GM18951 (cell line): Measurements from ENCODE around the gene PPM1N.

ENCODE experiments used
- POLR2A ChIP-seq: IDR thresholded peaks from 4 replicates; pipeline ENCODE4 v1.6.1; 2011; ENCODE audit warnings: mild to moderate bottlenecking; ENCODE audit not compliant: insufficient read length, insufficient read depth; ENCODE audit errors: extremely low read depth
- in situ Hi-C: fragments of 300-500 bp; cut with MboI; formaldehyde crosslinking; loops from one replicate; pipeline ENCODE4 v1.12.0; 2022; ENCODE audit warnings: low sequenced_read_pairs, mixed read lengths, inconsistent platforms; ENCODE audit not compliant: unreplicated experiment

The PPM1N gene

DNA sequence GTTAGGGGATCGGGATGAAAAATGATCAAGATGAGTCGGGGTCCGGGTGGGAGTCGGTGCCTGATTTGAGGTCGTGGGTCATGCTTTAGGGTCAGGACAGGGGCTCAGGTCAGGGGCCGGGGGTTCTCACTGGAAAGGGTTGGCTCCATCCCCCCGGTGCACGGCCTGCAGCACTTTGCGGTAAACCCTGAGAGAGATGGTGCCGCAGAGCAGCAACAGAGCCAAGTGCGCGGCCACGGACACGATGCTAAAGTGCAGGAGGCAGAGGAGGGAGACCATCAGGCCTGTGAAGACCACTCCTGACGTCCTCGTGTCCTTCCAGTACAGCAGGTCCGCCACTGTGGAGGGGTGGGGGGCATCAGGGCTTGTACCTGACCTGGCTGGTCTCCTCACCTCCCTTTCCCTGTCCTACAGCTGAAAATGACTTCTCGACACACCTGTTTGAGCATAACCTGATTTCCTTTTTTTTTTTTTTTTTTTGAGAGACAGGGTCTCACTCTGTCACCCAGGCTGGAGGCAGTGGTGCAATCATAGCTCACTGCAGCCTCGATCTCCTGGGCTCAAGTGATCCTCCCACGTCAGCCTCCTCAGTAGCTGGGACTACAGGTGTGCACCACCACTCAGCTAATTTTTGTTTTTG, 8.9 kb upstream of the PPM1N start:
- in situ Hi-C loops = no loop called here
- no peak for TF ChIP-seq POLR2A

DNA sequence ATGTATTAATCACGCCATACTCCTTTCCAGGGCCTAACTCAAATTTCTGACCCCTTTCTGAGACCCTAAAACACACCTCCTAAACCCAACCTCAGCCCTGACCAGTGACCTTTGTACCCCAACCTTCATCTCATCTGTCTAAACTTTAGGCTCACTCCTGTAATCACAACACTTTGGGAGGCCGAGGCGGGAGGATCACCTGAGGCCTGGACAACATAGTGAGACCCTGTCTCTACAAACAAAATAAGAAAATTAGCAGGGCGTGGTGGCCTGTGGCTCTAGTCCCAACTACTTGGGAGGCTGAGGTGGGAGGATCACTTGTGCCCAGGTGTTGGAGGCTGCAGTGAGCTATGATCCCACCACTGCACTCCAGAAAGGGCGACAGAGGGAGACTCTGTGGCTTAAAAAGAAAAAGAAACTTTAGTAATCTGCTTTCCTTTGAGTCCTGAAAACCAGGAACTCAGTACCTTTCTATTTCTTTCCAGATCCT, 6.1 kb upstream of the PPM1N start:
- in situ Hi-C loops = no loop called here
- no peak for TF ChIP-seq POLR2A

DNA sequence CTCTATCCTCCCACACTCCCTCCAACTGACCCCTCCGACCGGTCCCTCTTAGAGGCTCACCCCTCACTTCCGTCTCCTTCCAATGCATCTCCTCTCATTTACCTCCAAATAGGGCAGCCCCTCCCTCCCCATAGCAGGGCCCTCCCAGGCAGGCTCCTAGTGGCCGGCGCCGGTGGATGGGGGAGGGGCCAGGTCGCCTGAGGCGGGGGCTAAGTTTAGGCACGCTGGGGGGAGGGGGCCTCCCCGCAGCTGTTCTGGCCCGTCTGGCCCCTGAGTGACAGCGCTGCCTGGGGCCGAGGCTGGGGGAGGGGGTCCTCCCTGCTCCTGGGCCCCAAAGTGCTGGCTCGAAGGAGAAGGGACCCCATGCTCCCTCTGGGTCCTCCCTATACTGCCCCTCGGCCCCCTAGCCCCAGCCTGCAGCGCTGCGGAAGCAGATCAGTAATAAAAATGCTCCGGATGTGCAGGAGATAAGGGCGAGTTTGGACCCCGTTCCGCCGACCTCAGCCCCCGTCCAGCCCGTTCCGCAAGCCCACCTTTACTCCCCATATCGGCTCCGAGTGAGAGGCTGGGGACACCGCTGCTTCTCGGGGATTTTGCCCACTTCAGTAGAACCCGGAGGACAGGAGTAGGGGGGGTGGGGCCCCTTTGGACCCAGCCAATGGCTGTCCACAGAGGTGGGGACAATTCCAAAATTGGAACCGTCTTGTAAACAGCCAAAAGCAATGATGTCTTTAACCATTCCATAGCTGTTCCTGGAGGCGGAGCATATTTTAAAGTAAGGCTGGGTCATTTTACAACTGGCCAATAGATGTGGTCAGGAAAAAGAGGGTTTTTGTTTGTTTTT, 5.4 kb upstream of the PPM1N start:
- TF ChIP-seq POLR2A = no peak
- in situ Hi-C loops = no loop called here

DNA sequence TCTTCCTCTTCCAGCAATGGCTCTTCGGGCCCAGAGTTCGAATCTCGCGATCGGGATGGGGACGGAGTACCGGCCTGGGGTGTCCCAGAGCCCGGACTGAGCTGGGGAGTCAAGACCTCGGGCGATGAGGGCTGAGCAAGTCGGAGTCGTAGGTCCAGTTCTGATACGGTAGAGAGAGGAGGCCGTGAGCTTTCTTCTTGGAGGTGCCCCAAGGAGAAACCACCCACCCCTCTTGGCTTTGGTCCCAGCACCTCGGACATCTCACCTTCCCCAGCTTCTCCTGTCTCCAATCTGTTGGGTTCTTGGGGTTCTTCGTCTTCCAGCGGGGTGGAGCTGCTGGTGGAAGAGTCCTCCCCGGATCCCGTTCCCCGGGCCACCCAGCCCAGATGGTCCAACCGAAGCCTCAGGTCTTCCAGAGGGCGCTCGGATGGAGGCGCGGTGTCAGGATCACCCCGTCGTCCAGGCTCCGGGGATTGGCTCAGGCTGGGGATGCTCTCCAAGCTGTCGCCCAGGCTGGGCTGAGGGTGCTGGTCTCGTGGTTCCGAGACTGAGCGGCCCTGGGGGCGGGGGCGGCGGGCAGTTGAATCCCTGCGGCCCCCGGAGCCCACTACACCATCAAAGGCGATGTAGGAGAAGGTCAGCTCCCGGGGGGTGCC, 3.9 kb upstream of the PPM1N start:
- no peak for TF ChIP-seq POLR2A

DNA sequence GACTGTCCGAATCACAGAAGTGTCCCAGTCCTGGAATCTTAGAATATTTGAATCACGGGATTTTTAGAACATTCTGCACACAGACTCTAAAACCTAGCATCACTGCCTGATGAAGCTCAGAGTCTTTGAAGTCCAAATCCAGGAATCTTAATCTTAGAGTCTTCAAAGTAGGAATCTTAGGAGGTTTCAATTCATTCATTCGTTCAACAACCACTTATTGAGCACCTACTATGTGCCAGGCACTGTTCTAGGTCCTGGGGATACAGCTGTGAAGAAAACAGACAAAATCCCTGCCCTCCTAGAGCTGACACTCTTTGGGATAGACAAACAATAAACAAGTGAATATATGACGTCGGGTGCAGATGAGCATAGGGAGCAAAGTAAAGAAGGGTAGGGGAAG, 3.1 kb upstream of the PPM1N start:
- TF ChIP-seq POLR2A = no peak
- in situ Hi-C loops = no loop called here

More for the DNA sequence above, 3.9 kb upstream of the PPM1N start:
- in situ Hi-C loops = no loop called here

DNA sequence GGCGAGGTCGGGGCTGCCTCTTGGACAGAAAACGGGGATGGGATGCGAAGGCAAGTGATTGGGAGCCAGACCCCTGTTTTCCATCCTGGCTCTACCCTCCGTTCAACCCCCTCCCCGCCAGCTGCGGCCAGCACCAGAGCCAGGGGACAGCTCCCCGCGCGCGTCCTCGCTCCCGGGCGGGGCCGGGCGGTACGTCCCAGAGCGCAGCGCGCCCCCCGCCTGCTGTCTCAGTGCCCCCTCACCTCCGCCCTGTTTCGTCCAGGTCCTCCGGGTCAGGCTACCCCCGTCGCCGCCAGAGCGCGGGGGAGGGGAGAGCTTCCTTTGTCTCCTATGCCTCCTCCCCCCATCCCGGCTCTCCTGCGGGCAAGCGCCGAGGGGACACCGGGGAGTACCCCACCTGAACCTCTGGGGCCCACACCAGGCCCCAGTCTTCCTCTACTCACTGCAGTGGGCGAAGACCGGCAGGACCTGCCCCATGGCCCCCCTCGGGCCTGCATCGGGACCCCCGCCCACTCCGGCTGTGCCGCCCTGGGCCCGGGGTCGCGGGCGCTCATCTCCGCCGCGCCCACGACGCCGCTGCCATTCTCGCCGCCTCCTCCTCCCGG, 1.8 kb upstream of the PPM1N start:
- no peak for TF ChIP-seq POLR2A
- in situ Hi-C loops = no loop called here

DNA sequence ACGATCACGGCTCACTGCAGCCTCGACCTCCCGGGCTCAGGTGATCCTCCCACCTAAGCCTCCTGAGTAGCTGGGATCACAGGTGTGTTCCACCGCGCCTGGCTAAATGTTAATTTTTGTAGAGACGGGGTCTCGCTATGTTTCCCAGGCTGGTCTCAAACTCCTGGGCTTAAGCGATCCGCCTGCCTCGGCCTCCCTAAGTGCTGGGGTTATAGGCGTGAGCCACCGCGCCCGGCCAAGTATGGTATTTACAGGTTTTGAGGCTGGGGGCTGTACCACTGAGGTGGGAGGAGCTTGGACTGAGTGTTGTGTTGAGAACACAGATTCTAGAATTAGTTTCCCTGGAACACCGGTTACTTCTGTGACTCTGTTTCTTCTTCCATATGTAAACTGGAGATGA, 452 bp upstream of the PPM1N start:
- in situ Hi-C loops = no loop called here
- TF ChIP-seq POLR2A = no peak

DNA sequence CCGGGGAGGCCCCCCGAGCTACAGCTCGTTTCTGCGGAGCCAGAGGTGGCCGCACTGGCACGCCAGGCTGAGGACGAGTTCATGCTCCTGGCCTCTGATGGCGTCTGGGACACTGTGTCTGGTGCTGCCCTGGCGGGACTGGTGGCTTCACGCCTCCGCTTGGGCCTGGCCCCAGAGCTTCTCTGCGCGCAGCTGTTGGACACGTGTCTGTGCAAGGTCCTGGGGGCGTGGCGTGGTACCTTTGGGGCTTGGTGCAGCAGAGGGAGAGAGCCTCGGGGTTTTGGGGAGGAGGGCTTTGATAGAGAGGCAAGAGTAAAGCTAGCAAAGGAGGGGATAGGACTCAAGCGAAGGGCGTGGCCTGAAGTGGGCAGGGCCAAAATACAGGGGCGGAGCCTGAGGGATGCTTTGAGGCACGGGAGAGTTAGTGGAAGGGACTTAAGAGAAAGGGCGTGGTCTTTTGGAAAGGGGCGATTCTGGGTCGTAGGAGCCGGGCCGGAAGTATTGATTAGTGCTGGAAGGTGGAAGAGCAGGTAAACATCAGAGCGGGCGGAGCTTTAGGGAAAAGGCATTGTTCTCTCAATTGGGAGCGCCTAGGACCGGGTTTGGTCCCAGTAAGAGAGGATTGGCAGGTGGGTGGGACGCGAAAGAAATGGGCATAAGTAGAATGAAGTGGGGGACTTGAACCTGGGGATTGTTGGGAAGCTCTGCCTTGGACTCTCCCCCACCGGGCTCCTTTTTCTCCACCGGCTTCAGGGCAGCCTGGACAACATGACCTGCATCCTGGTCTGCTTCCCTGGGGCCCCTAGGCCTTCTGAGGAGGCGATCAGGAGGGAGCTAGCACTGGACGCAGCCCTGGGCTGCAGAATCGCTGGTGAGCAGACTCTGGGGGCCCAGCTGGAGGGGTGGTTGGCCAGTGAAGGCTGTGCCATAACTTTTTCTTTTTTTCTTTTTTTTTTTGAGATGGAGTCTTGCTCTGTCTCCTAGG, 1.2 kb downstream of the PPM1N start:
- TF ChIP-seq POLR2A = no peak
- in situ Hi-C loops = no loop called here

DNA sequence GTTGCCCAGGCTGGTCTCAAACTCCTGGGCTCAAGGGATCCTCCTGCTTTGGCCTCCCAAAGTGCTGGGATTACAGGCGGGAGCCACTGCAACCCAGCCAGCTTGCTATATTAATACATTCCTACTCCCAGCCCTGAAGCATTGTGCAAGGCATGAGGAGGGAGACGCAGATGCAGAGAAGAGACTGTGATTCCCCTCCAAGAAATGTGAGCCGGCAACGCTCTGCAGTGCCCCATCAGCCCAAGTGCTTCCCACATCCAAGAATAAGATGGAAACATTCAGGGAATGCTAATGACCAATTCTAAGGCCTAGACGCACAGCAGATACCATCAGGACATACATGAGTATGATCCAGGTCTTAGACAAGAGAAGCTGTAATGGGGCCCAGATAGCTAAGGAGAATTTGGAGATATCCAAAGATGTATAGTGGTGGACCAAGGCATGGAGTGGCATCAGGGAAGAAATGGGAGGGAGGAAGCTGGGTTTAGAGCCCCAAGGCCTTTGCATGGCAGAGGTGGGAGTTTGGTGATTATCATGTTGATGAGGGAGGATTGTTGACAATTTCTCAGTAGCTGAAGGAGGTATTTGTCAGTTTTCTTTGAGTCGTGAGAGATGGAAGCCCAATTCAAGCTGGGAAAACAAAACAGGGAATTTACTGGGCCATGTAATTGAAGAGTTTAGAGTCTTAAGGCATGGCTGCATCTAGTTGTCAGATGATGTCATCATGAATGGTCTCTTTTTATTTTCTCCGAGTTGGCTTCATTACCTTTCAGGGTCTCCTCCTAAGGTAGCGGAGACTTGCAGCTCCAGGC, 2.9 kb downstream of the PPM1N start:
- no peak for TF ChIP-seq POLR2A
- in situ Hi-C loops = no loop called here

DNA sequence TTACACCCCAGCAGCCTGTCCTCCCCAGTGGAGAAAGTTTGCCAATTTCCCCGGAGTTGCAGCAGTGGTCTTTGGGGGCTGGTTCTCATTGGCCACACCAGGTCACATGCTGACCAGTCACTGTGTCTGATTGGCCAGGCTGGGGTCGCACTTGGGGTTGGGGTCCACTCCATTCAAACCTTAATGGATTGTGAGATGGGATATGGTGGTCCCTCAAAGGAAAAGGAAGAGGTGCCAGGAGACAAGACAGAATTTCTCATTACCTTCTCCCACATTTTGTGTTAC, 3.4 kb downstream of the PPM1N start:
- TF ChIP-seq POLR2A = no peak
- in situ Hi-C loops = no loop called here

DNA sequence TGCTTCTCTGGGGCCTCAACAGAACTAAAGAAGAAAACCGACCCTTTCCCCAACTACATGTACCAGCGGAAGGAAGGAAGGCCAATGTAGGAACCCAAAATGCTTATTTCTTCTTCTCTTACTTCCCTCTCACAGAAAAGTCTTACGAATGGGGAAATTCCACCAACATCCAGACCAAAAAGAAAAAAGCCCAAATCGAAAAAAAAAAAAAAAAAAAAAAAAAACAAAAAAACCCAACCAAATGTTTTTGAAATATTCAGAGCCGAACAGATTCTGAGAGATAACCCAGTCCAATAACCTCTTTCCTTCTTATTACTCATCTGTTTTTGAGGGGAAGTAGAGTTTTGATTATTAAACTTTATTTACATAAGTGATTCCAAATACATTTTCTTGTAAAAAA, 3.9 kb downstream of the PPM1N start:
- in situ Hi-C loops = no loop called here
- no peak for TF ChIP-seq POLR2A

DNA sequence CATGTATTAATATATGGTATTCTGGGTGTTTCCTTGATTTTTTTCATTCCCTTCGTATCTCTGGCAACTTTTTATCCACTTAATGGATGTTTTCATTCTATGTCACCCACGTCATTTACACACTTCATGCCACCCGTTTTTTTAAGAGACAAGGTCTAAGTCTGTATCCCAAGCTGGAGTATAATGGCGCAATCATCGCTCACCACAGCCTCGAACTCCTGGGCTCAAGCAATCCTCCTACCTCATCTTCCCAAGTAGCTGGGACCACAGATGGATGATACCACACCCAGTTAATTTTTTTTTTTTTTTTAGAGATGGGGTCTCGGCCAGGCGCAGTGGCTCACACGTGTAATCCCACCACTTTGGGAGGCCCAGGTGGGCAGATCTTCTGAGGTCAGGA, 5.7 kb downstream of the PPM1N start:
- in situ Hi-C loops = no loop called here
- no peak for TF ChIP-seq POLR2A
